HepG2 (cell line): ENCODE data around the gene B3GNT5. TPM values are rescaled to one million over a fixed set of nuclear protein-coding genes. Genes with fewer than 3 reads are reported as not detected.
"Not testable (repeated sequence)": the region's sequence is repeated elsewhere in the genome, so short reads cannot be mapped to it uniquely, and the experiment has no call there.

Source experiments
- ATAC-seq: fragments of 200-7000 bp; cut with Tn5 transposase; 3 replicates; pipeline ENCODE4 v1.9.1; 2020; ENCODE audit warnings: mild to moderate bottlenecking, moderate library complexity
- BruUV-seq: library from RNA; stranded (reverse); fragments of 400-500 nt; replicated peaks from 2 replicates; lab custom pipeline; 2021; lab: Mats Ljungman, UMichigan
- CTCF ChIA-PET: fragments of 300-600 bp; formaldehyde crosslinking; extraction: SDS; loops from one replicate; lab custom pipeline; 2021; ENCODE audit warnings: low total read pairs, inconsistent platforms, low intra/inter-chr PET ratio; lab: Yijun Ruan, JAX
- POLR2A ChIA-PET: fragments of 350-600 bp; sonication (Branson Sonifier 250); formaldehyde crosslinking; loops from one replicate; lab custom pipeline; 2020; ENCODE audit warnings: antibody characterized with exemption, inconsistent platforms; lab: Yijun Ruan, JAX
- DNase-seq: peaks from one replicate; pipeline ENCODE4 v3.0.0-alpha.2; 2015; ENCODE audit warnings: low spot score
- FAIRE-seq: peaks from 3 replicates; lab custom pipeline; 2011; peaks lifted over from hg19 to GRCh38; lab: Jason Lieb, UNC
- H2AFZ ChIP-seq: one replicate; pipeline ENCODE4 v1.6.1; 2011; ENCODE audit warnings: low read length, inconsistent platforms
- H3K27ac ChIP-seq: fragments of 300-600 bp; 3 replicates; pipeline ENCODE4 v1.8.0; 2011; ENCODE audit warnings: mixed run types, mild to moderate bottlenecking, mixed read lengths, low read length, inconsistent platforms; ENCODE audit not compliant: insufficient read depth; ENCODE audit errors: extremely low read length
- H3K27me3 ChIP-seq, 2 experiments: fragments of 200-600 bp in 1 of 2; 2 replicates in 1 of 2; 3 replicates in 1 of 2; pipeline versions ENCODE4 v1.6.0 to v1.8.0; 2011; ENCODE audit warnings: low read length in 2 of 2, mild to moderate bottlenecking in 2 of 2, moderate library complexity in 2 of 2, inconsistent platforms in 1 of 2; ENCODE audit not compliant: insufficient read depth in 2 of 2, control insufficient read depth in 1 of 2
- H3K36me3 ChIP-seq, 2 experiments: fragments of 200-600 bp in 1 of 2; replicated peaks in 1 of 2; 2 replicates in 1 of 2; 3 replicates in 1 of 2; pipeline versions ENCODE4 v1.5.1 to v1.8.0; 2011; ENCODE audit warnings: low read length in 2 of 2, inconsistent platforms in 1 of 2; ENCODE audit not compliant: insufficient read depth in 2 of 2, control insufficient read depth in 1 of 2
- H3K4me1 ChIP-seq: 2 replicates; pipeline ENCODE4 v1.5.1; 2012; ENCODE audit warnings: low read length, inconsistent platforms; ENCODE audit not compliant: insufficient read depth
- H3K4me2 ChIP-seq: 2 replicates; pipeline ENCODE4 v1.6.0; 2011; ENCODE audit warnings: low read depth, low read length, inconsistent platforms
- H3K4me3 ChIP-seq, 3 experiments: fragments of 200-600 bp in 1 of 3; sonication (generic), shearing (Covaris generic) in 1 of 3; replicated peaks in 1 of 3; 2 replicates each; pipeline ENCODE4 v1.5.1; 2011 to 2016; ENCODE audit warnings: low read length in 3 of 3, inconsistent platforms in 2 of 3, low read depth in 2 of 3, mild to moderate bottlenecking in 2 of 3, control low read depth in 1 of 3, mixed read lengths in 1 of 3; ENCODE audit not compliant: insufficient read depth in 1 of 3
- H3K79me2 ChIP-seq: one replicate; pipeline ENCODE4 v1.6.1; 2011; ENCODE audit warnings: low read length, inconsistent platforms; ENCODE audit not compliant: insufficient read depth
- H3K9ac ChIP-seq: 2 replicates; pipeline ENCODE4 v1.6.0; 2011; ENCODE audit warnings: mild to moderate bottlenecking, low read depth, low read length, inconsistent platforms; ENCODE audit not compliant: insufficient read depth
- H3K9me3 ChIP-seq: 2 replicates; pipeline ENCODE4 v1.5.1; 2012; ENCODE audit warnings: mild to moderate bottlenecking, low read length
- H4K20me1 ChIP-seq: 2 replicates; pipeline ENCODE4 v1.6.0; 2011; ENCODE audit warnings: inconsistent platforms, mild to moderate bottlenecking, low read length, moderate library complexity; ENCODE audit not compliant: insufficient read depth
- CCAR2 ChIP-seq: fragments of 200-400 bp; formaldehyde crosslinking; optimal IDR thresholded peaks from 2 replicates; pipeline ENCODE3; 2018; ENCODE audit warnings: low read depth, mild to moderate bottlenecking, low read length, moderate library complexity
- HOXA9 ChIP-seq: sonication (generic); formaldehyde crosslinking; IDR thresholded peaks from 2 replicates; pipeline ENCODE4 v1.8.1; 2022; ENCODE audit warnings: missing genetic modification reagents, mild to moderate bottlenecking, moderate library complexity, borderline replicate concordance
- LCORL ChIP-seq, 2 experiments: fragments of 450-650 bp in 1 of 2; sonication (generic) in 1 of 2; formaldehyde crosslinking in 1 of 2; IDR thresholded peaks; 2 replicates each; pipeline versions ENCODE4 v1.5.0 to v1.6.1; 2017 to 2020; ENCODE audit warnings: antibody characterized with exemption in 1 of 2, missing genetic modification reagents in 1 of 2
- MAFF ChIP-seq: IDR thresholded peaks from 2 replicates; pipeline ENCODE4 v1.6.1; 2011; ENCODE audit warnings: low read depth, low read length, improper control_type of control experiment
- MAFK ChIP-seq, 2 experiments: IDR thresholded peaks in 1 of 2; conservative IDR thresholded peaks in 1 of 2; 2 replicates each; pipeline ENCODE4 v1.6.1; 2011; ENCODE audit warnings: improper control_type of control experiment in 2 of 2, low read length in 2 of 2
- MEIS2 ChIP-seq: sonication (generic); formaldehyde crosslinking; IDR thresholded peaks from 2 replicates; pipeline ENCODE4 v1.9.0; 2021; ENCODE audit warnings: mild to moderate bottlenecking, missing genetic modification reagents
- NONO ChIP-seq, 2 experiments: fragments of 450-650 bp in 1 of 2; sonication (generic) in 1 of 2; formaldehyde crosslinking in 1 of 2; IDR thresholded peaks in 1 of 2; conservative IDR thresholded peaks in 1 of 2; 2 replicates each; pipeline versions ENCODE4 v1.6.1 to v1.8.0; 2017 to 2022; ENCODE audit warnings: mild to moderate bottlenecking in 1 of 2, missing genetic modification reagents in 1 of 2, moderate library complexity in 1 of 2
- SMARCC2 ChIP-seq: fragments of 450-650 bp; IDR thresholded peaks from 2 replicates; pipeline ENCODE4 v1.6.1; 2017; ENCODE audit warnings: antibody characterized with exemption, mild to moderate bottlenecking
- SP140L ChIP-seq: sonication (generic); formaldehyde crosslinking; IDR thresholded peaks from 2 replicates; pipeline ENCODE4 v1.4.0; 2020; ENCODE audit warnings: missing genetic modification reagents, borderline replicate concordance
- TOPORS ChIP-seq: sonication (generic); formaldehyde crosslinking; IDR thresholded peaks from 2 replicates; pipeline ENCODE4 v1.8.0; 2023; ENCODE audit warnings: mild to moderate bottlenecking, missing genetic modification reagents
- ZFAT ChIP-seq: sonication (generic); formaldehyde crosslinking; conservative IDR thresholded peaks from 2 replicates; pipeline ENCODE4 v1.8.1; 2023; ENCODE audit warnings: missing genetic modification reagents, inconsistent platforms
- ZNF12 ChIP-seq: sonication (generic); formaldehyde crosslinking; IDR thresholded peaks from 2 replicates; pipeline ENCODE4 v1.5.0; 2020; ENCODE audit warnings: missing genetic modification reagents
- ZSCAN22 ChIP-seq: sonication (generic); formaldehyde crosslinking; IDR thresholded peaks from 2 replicates; pipeline ENCODE4 v1.4.0; 2020; ENCODE audit warnings: mild to moderate bottlenecking, missing genetic modification reagents
- WGBS: methylation state at CpG from one replicate; pipeline ENCODE4 v1.1.6; 2017; ENCODE audit warnings: low lambda C conversion rate; 5-methylcytosine and 5-hydroxymethylcytosine counted together
- in situ Hi-C: cut with HindIII; loops from 2 replicates; pipeline ENCODE4 v1.10.0; 2017; ENCODE audit warnings: low pct_unique_long_range_greater_than_20kb; ENCODE audit not compliant: extremely low pct_ligation_motif_present
- intact Hi-C: fragments of 100-400 bp; cut with micrococcal nuclease; formaldehyde crosslinking; loops from one replicate; pipeline ENCODE4 v1.10.0; 2022; ENCODE audit not compliant: unreplicated experiment
- polyA plus RNA-seq, 8 experiments: library from polyadenylated mRNA; depleted of rRNA in 3 of 8; stranded (reverse) in 7 of 8; unstranded in 1 of 8; fragments of >200 nt; fragmentation: Illumina TruSeq in 4 of 8; extraction: Trizol in 4 of 8; gene quantifications; 2 replicates each; pipeline versions ENCODE4 v1.2.1 to v1.2.3, GENCODE V29; 2011 to 2016; ENCODE audit warnings: low read depth in 4 of 8, missing spikeins in 1 of 8, mixed read lengths in 1 of 8; ENCODE audit not compliant: insufficient read depth in 1 of 8
- total RNA-seq, 5 experiments: library from RNA; depleted of rRNA; stranded (reverse); fragments of >200 nt; fragmentation: Illumina TruSeq; extraction: Trizol; gene quantifications; 2 replicates each; pipeline ENCODE4 v1.2.3, GENCODE V29; 2016; ENCODE audit warnings: low read depth in 1 of 5
- TF ChIP-seq, protein P1 (sequence below): sonication (generic); formaldehyde crosslinking; IDR thresholded peaks from 2 replicates; pipeline ENCODE4 v1.5.0; 2020; ENCODE audit warnings: missing genetic modification reagents, mild to moderate bottlenecking, borderline replicate concordance

Gene B3GNT5
- total and polyA plus RNA-seq, 2 of the 13 experiments (the other 11 are each of a cell fraction or from before 2014, with no cell fraction given), result not detected

GRCh38 chr3:183229178-183229577 is 23.9 kb upstream of the B3GNT5 start (continued):
- TF ChIP-seq ZSCAN22 (CRISPR knock-in tag) (no peak), ZFAT (CRISPR knock-in tag) (no peak)
- TF ChIP-seq, protein P1, sequence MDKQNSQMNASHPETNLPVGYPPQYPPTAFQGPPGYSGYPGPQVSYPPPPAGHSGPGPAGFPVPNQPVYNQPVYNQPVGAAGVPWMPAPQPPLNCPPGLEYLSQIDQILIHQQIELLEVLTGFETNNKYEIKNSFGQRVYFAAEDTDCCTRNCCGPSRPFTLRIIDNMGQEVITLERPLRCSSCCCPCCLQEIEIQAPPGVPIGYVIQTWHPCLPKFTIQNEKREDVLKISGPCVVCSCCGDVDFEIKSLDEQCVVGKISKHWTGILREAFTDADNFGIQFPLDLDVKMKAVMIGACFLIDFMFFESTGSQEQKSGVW (CRISPR knock-in tag), result no peak

DNA sequence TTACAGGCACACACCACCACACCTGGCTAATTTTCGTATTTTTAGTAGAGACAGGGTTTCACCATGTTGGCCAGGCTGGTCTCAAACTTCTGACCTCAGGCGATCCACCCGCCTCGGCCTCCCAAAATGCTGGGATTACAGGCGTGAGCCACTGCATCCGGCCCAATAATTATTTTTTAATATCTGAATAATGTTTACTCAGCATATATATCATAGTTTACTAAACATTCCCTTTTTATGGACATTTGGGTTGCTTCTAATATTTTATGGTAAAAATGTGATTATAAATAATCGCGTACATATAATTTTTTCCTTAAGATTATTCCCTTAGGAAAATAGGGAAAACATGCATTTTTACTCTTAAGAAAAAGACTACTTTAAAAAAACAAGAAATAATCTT is 22.8 kb upstream of the B3GNT5 start:
- BruUV-seq, POLR2A ChIA-PET, H3K9ac ChIP-seq, CTCF ChIA-PET, H3K27me3 ChIP-seq, H3K36me3 ChIP-seq, H2AFZ ChIP-seq, H3K27ac ChIP-seq, H3K79me2 ChIP-seq, intact Hi-C loops, in situ Hi-C loops, H4K20me1 ChIP-seq, H3K4me2 ChIP-seq, H3K4me3 ChIP-seq, ATAC-seq, DNase-seq, H3K4me1 ChIP-seq, H3K9me3 ChIP-seq, FAIRE-seq: not testable (repeated sequence)
- WGBS, result 45% methylated on average over 8 of the region's 8 CpGs
- TF ChIP-seq MAFK (conservative IDR thresholded peaks at IDR 0.05 in 1 of 2, IDR thresholded peaks at IDR 0.05 in 1 of 2; ENCODE audit: low read length in 2 of 2) (peak in 1 of 2 experiments; percentile 55; a peak in 2 of 4 replicates), MAFF (peak; percentile 31; the same call in 1 of the 2 replicates)

DNA sequence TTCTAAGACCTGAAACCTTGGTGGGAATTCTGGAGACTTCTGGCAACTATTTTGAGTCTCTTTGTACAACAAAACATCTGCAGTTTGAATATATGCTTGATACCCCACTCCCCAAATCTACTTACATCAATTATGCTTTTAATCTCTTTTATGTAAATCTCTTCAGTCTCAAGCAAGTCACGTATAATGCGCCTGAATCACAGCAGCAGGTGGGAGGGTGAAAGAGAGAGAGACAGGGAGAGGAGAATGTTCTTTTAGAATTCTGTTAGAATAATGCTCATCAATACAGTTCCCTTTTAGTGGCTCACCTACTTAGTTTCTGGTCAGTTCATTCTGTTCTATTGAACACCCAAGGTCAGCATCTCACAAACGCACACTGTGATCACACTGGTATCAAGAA is 22.2 kb upstream of the B3GNT5 start:
- intact Hi-C loops, result no loop called here
- ATAC-seq (no peak), FAIRE-seq (no peak), DNase-seq (no peak)
- Histone ChIP-seq H3K9me3 (no peaks in the 10 kb centered on the region), H3K4me1 (no peaks in the 10 kb centered on the region), H3K36me3 (no peaks in the 10 kb centered on the region), H4K20me1 (no peaks in the 10 kb centered on the region), H3K9ac (no peak overlapping the region), H2AFZ (no peak overlapping the region), H3K4me3 (no peak overlapping the region), H3K79me2 (no peaks in the 10 kb centered on the region), H3K27me3 (no peaks in the 10 kb centered on the region), H3K27ac (no peak overlapping the region), H3K4me2 (no peak overlapping the region)
- ChIA-PET POLR2A (no interaction called here), CTCF (no interaction called here)
- 90% methylated on average over 3 of the region's 3 CpGs for WGBS
- in situ Hi-C loops, result no loop called here
- no TSS peak for BruUV-seq
- TF ChIP-seq ZNF12 (CRISPR knock-in tag) (no peak), LCORL (IDR thresholded peaks at IDR 0.05) (no peak), LCORL (CRISPR knock-in tag; IDR thresholded peaks at IDR 0.05) (no peak), CCAR2 (no peak), TOPORS (no peak), NONO (IDR thresholded peaks at IDR 0.05) (no peak), NONO (CRISPR knock-in tag; conservative IDR thresholded peaks at IDR 0.05) (no peak), MEIS2 (CRISPR knock-in tag) (no peak), HOXA9 (CRISPR knock-in tag) (no peak), SP140L (CRISPR knock-in tag) (no peak), SMARCC2 (no peak)
